GM23338 (cell line): ENCODE data around the gene ZSWIM5. TPM values are rescaled to one million over a fixed set of nuclear protein-coding genes. Genes with fewer than 3 reads are reported as not detected.

Experiments used
- ATAC-seq: fragments of 200-7000 bp; cut with Tn5 transposase; 3 replicates; pipeline ENCODE4 v1.9.1; 2020
- DNase-seq: peaks from one replicate; pipeline ENCODE4 v3.0.0-alpha.2; 2015; ENCODE audit warnings: low spot score
- H2AFZ ChIP-seq: fragments of 200-600 bp; sonication (generic); 2 replicates; pipeline ENCODE4 v1.8.0; 2016; ENCODE audit warnings: antibody characterized with exemption, mild to moderate bottlenecking, moderate library complexity
- H3F3A ChIP-seq: fragments of 200-600 bp; sonication (generic); replicated peaks from 2 replicates; pipeline ENCODE4 v1.8.0; 2017; ENCODE audit warnings: antibody characterized with exemption, mixed run types, low read depth
- H3K27ac ChIP-seq: fragments of 200-600 bp; sonication (generic); 2 replicates; pipeline ENCODE4 v1.6.1; 2016; ENCODE audit warnings: low read depth
- H3K27me3 ChIP-seq: fragments of 200-600 bp; sonication (generic); 2 replicates; pipeline ENCODE4 v1.8.0; 2016; ENCODE audit warnings: mild to moderate bottlenecking, mixed run types, moderate library complexity; ENCODE audit not compliant: insufficient read depth
- H3K36me3 ChIP-seq: fragments of 200-600 bp; sonication (generic); 2 replicates; pipeline ENCODE4 v1.8.0; 2016; ENCODE audit warnings: mild to moderate bottlenecking; ENCODE audit not compliant: insufficient read depth
- H3K4me1 ChIP-seq: fragments of 200-600 bp; sonication (generic); 2 replicates; pipeline ENCODE4 v1.8.0; 2016; ENCODE audit warnings: mild to moderate bottlenecking, moderate library complexity; ENCODE audit not compliant: insufficient read depth
- H3K4me2 ChIP-seq: fragments of 200-600 bp; sonication (generic); 2 replicates; pipeline ENCODE4 v1.7.1; 2017; ENCODE audit warnings: mixed run types
- H3K4me3 ChIP-seq: fragments of 200-600 bp; sonication (generic); 2 replicates; pipeline ENCODE4 v1.6.1; 2016; ENCODE audit warnings: mixed run types
- H3K79me2 ChIP-seq: fragments of 200-600 bp; sonication (generic); replicated peaks from 2 replicates; pipeline ENCODE4 v1.8.0; 2017; ENCODE audit warnings: mild to moderate bottlenecking; ENCODE audit not compliant: insufficient read depth
- H3K9me2 ChIP-seq: fragments of 200-600 bp; sonication (generic); 2 replicates; pipeline ENCODE4 v1.8.0; 2017; ENCODE audit not compliant: insufficient read depth
- H4K20me1 ChIP-seq: fragments of 200-600 bp; sonication (generic); replicated peaks from 2 replicates; pipeline ENCODE4 v1.8.0; 2017; ENCODE audit warnings: mild to moderate bottlenecking; ENCODE audit not compliant: insufficient read depth
- H3K27ac Mint-ChIP-seq: 2 replicates; pipeline ENCODE4 v1.8.0; 2020; ENCODE audit warnings: inconsistent platforms, mild to moderate bottlenecking, moderate library complexity, mixed read lengths
- H3K27me3 Mint-ChIP-seq: 3 replicates; pipeline ENCODE4 v1.8.0; 2022; ENCODE audit warnings: low read depth, mild to moderate bottlenecking, moderate library complexity, mixed read lengths, inconsistent platforms; ENCODE audit not compliant: insufficient read depth, poor library complexity
- H3K36me3 Mint-ChIP-seq: 3 replicates; pipeline ENCODE4 v1.8.0; 2021; ENCODE audit warnings: low read depth, mild to moderate bottlenecking, inconsistent platforms, moderate library complexity, mixed read lengths
- H3K4me1 Mint-ChIP-seq: 3 replicates; pipeline ENCODE4 v1.8.0; 2020; ENCODE audit warnings: mild to moderate bottlenecking, inconsistent platforms, mixed read lengths
- H3K4me3 Mint-ChIP-seq: 3 replicates; pipeline ENCODE4 v1.8.0; 2021; ENCODE audit warnings: moderate library complexity, mild to moderate bottlenecking, inconsistent platforms, mixed read lengths
- H3K9me3 Mint-ChIP-seq: 3 replicates; pipeline ENCODE4 v1.8.0; 2020; ENCODE audit warnings: moderate library complexity, mild to moderate bottlenecking, inconsistent platforms, mixed read lengths
- CREB1 ChIP-seq: fragments of 250-450 bp; sonication (Bioruptor Pico); IDR thresholded peaks from 2 replicates; pipeline ENCODE4 v1.5.0; 2020; ENCODE audit warnings: low read depth, mild to moderate bottlenecking, moderate library complexity
- ETS1 ChIP-seq: IDR thresholded peaks from 2 replicates; pipeline ENCODE4 v1.6.1; 2016; ENCODE audit warnings: antibody characterized with exemption
- EZH2 ChIP-seq: fragments of 200-600 bp; sonication (generic); IDR thresholded peaks from one replicate; pipeline ENCODE4 v1.8.0; 2017; ENCODE audit warnings: antibody characterized with exemption, mild to moderate bottlenecking, low read depth; ENCODE audit not compliant: unreplicated experiment
- EZH2phosphoT487 ChIP-seq: fragments of 200-600 bp; sonication (generic); IDR thresholded peaks from one replicate; pipeline ENCODE4 v1.8.1; 2018; ENCODE audit warnings: antibody characterized with exemption; ENCODE audit not compliant: unreplicated experiment
- JUNB ChIP-seq: IDR thresholded peaks from one replicate; pipeline ENCODE4 v1.6.1; 2016; ENCODE audit warnings: antibody characterized with exemption; ENCODE audit not compliant: unreplicated experiment
- NANOG ChIP-seq: IDR thresholded peaks from 2 replicates; pipeline ENCODE4 v1.6.1; 2016; ENCODE audit warnings: antibody characterized with exemption, borderline replicate concordance
- POLR2AphosphoS5 ChIP-seq: IDR thresholded peaks from 2 replicates; pipeline ENCODE4 v1.6.1; 2016; ENCODE audit warnings: antibody characterized with exemption, low read depth
- REST ChIP-seq: IDR thresholded peaks from one replicate; pipeline ENCODE4 v1.6.1; 2018; ENCODE audit warnings: antibody characterized with exemption; ENCODE audit not compliant: unreplicated experiment
- STAT1 ChIP-seq: IDR thresholded peaks from one replicate; pipeline ENCODE4 v1.6.1; 2016; ENCODE audit warnings: antibody characterized with exemption; ENCODE audit not compliant: unreplicated experiment
- ZNF114 ChIP-seq: fragments of 250-450 bp; sonication (Bioruptor Pico); IDR thresholded peaks from 2 replicates; pipeline ENCODE4 v1.5.0; 2020; ENCODE audit warnings: mild to moderate bottlenecking, moderate library complexity
- ZNF331 ChIP-seq: fragments of 250-450 bp; sonication (Bioruptor Pico); IDR thresholded peaks from 2 replicates; pipeline ENCODE4 v1.5.0; 2020; ENCODE audit warnings: low read depth, mild to moderate bottlenecking, moderate library complexity
- polyA plus RNA-seq: library from polyadenylated mRNA; unstranded; fragments of >200 nt; fragmentation: Nextera tagmentation; extraction: Ambion mirVana; gene quantifications from 2 replicates; pipeline ENCODE4 v1.2.1, GENCODE V29; 2016
- total RNA-seq: library from RNA; depleted of rRNA; stranded (reverse); fragments of >200 nt; shearing (Covaris generic); gene quantifications from 2 replicates; pipeline ENCODE4 v1.2.3, GENCODE V29; 2014

The ZSWIM5 gene
- total and polyA plus RNA-seq, 2 experiments from 2014 or later = 0.65 to 3.6 TPM

- no peak for TF ChIP-seq ZNF114 (CRISPR knock-in tag)
- TF ChIP-seq ETS1 = no peak
- TF ChIP-seq CREB1 (CRISPR knock-in tag) = no peak
- TF ChIP-seq JUNB = no peak
- TF ChIP-seq REST = no peak
These were observed 232.8 kb downstream of the ZSWIM5 start (continued) for GRCh38 chr1:44973645-44974044.

GRCh38 chr1:44970317-44970716 is 236.1 kb downstream of the ZSWIM5 start:
- DNase-seq (no peak), ATAC-seq (no peak)
- H3F3A ChIP-seq = no peaks in the 10 kb centered on the region
- Mint-ChIP-seq H3K36me3 (peaks cover 4% of the 10 kb centered on the region; the same call in 1 of the 3 replicates), H3K27me3 (no peaks in the 10 kb centered on the region), H3K4me3 (no peak overlapping the region), H3K4me1 (no peaks in the 10 kb centered on the region), H3K27ac (no peak overlapping the region; the same call in 1 of the 2 replicates), H3K9me3 (no peaks in the 10 kb centered on the region)
- no peaks in the 10 kb centered on the region; the same call in 1 of the 2 replicates for H4K20me1 ChIP-seq
- H3K9me2 ChIP-seq = no peaks in the 10 kb centered on the region
- no peaks in the 10 kb centered on the region for H3K79me2 ChIP-seq
- no peak overlapping the region for H3K4me3 ChIP-seq
- H3K27ac ChIP-seq = no peak overlapping the region
- no peak overlapping the region for H3K4me2 ChIP-seq
- no peaks in the 10 kb centered on the region for H3K27me3 ChIP-seq
- H2AFZ ChIP-seq = no peak overlapping the region
- H3K4me1 ChIP-seq = no peaks in the 10 kb centered on the region
- peaks cover 4% of the 10 kb centered on the region; the same call in 1 of the 2 replicates for H3K36me3 ChIP-seq
- TF ChIP-seq ZNF114 (CRISPR knock-in tag) (no peak), EZH2 (no peak), EZH2phosphoT487 (no peak), NANOG (no peak), POLR2AphosphoS5 (no peak), CREB1 (CRISPR knock-in tag) (no peak), STAT1 (no peak), ZNF331 (CRISPR knock-in tag) (no peak), REST (no peak)
